Panc1 (cell line): Measurements from ENCODE around the gene GLRX5. TPM values are rescaled to one million over a fixed set of nuclear protein-coding genes. Genes with fewer than 3 reads are reported as not detected.

ENCODE experiments used
- ATAC-seq: fragments of 200-7000 bp; cut with Tn5 transposase; 2 replicates; pipeline ENCODE4 v1.9.1; 2020; ENCODE audit warnings: mild to moderate bottlenecking, moderate library complexity
- BruUV-seq: library from RNA; stranded (reverse); fragments of 400-500 nt; replicated peaks from 2 replicates; lab custom pipeline; 2021; lab: Mats Ljungman, UMichigan
- CTCF ChIA-PET: fragments of 300-600 bp; sonication (Branson Sonifier 250); formaldehyde crosslinking; loops from one replicate; lab custom pipeline; 2022; ENCODE audit warnings: antibody characterized with exemption; lab: Charles Lee
- POLR2A ChIA-PET: fragments of 300-600 bp; sonication (Branson Sonifier 250); formaldehyde crosslinking; loops from one replicate; lab custom pipeline; 2022; ENCODE audit warnings: antibody characterized with exemption; lab: Charles Lee
- DNase-seq: peaks from one replicate; pipeline ENCODE4 v3.0.0-alpha.2; 2010; ENCODE audit warnings: low read depth, low spot score
- H3K27ac ChIP-seq: 2 replicates; pipeline ENCODE4 v1.5.1; 2011; ENCODE audit warnings: mild to moderate bottlenecking, low read length, inconsistent platforms
- H3K27me3 ChIP-seq: fragments of 200-500 bp; sonication (Bioruptor generic); 2 replicates; pipeline ENCODE4 v1.6.0; 2014; ENCODE audit warnings: low read length, inconsistent platforms; ENCODE audit not compliant: control insufficient read depth, insufficient read depth
- H3K36me3 ChIP-seq: fragments of 200-500 bp; sonication (Bioruptor generic); 2 replicates; pipeline ENCODE4 v1.5.1; 2014; ENCODE audit warnings: inconsistent platforms, mild to moderate bottlenecking, low read length, moderate library complexity; ENCODE audit not compliant: control insufficient read depth, insufficient read depth
- H3K4me1 ChIP-seq: 2 replicates; pipeline ENCODE4 v1.5.1; 2011; ENCODE audit warnings: inconsistent platforms, mild to moderate bottlenecking, low read length, moderate library complexity; ENCODE audit not compliant: control insufficient read depth, insufficient read depth
- H3K4me3 ChIP-seq, 2 experiments: 2 replicates each; pipeline ENCODE4 v1.5.1; 2011 to 2012; ENCODE audit warnings: low read depth in 2 of 2, low read length in 2 of 2, mild to moderate bottlenecking in 2 of 2, inconsistent platforms in 1 of 2, moderate library complexity in 1 of 2
- H3K9me3 ChIP-seq: fragments of 200-500 bp; sonication (Bioruptor generic); 2 replicates; pipeline ENCODE4 v1.5.1; 2014; ENCODE audit warnings: low read depth, mild to moderate bottlenecking, inconsistent platforms, low read length, moderate library complexity; ENCODE audit not compliant: control insufficient read depth, insufficient read depth
- CTCF ChIP-seq: fragments of 450-650 bp; IDR thresholded peaks from 2 replicates; pipeline ENCODE4 v1.5.1; 2017; ENCODE audit warnings: mild to moderate bottlenecking
- POLR2AphosphoS5 ChIP-seq: IDR thresholded peaks from 2 replicates; pipeline ENCODE4 v1.6.1; 2012; ENCODE audit warnings: mild to moderate bottlenecking, low read depth, low read length, moderate library complexity
- REST ChIP-seq, 2 experiments: IDR thresholded peaks; 2 replicates each; pipeline ENCODE4 v1.6.1; 2011 to 2012; ENCODE audit warnings: low read depth in 2 of 2, control low read depth in 1 of 2, low read length in 1 of 2, mild to moderate bottlenecking in 1 of 2, moderate library complexity in 1 of 2; ENCODE audit not compliant: insufficient read depth in 1 of 2
- SIN3A ChIP-seq: IDR thresholded peaks from 2 replicates; pipeline ENCODE4 v1.6.1; 2012; ENCODE audit warnings: low read depth, mild to moderate bottlenecking, low read length, moderate library complexity, borderline replicate concordance; ENCODE audit not compliant: insufficient read depth
- TCF7L2 ChIP-seq: IDR thresholded peaks from 2 replicates; pipeline ENCODE4 v1.6.1; 2011; ENCODE audit warnings: mild to moderate bottlenecking, low read depth, low read length, inconsistent platforms
- in situ Hi-C: cut with HindIII; loops from 2 replicates; pipeline ENCODE4 v1.10.0; 2016; ENCODE audit warnings: low sequenced_read_pairs, low pct_unique_long_range_greater_than_20kb
- intact Hi-C: fragments of 100-400 bp; cut with micrococcal nuclease; formaldehyde crosslinking; loops from one replicate; pipeline ENCODE4 v1.10.0; 2022; ENCODE audit not compliant: unreplicated experiment
- total RNA-seq: library from RNA; stranded (reverse); gene quantifications from one replicate; pipeline ENCODE4 v1.2.1, GENCODE V29; 2021; ENCODE audit not compliant: unreplicated experiment

GLRX5 gene
- total RNA-seq, 1 experiment from 2014 or later: 38.6 TPM

- peak overlapping the region; percentile 77 for H3K27ac ChIP-seq
- H3K4me3 ChIP-seq: peak overlapping the region; percentile 87 to 92
- no peak for ATAC-seq
- POLR2A ChIA-PET: no interaction called here
- CTCF ChIA-PET: no interaction called here
- H3K36me3 ChIP-seq: peaks cover 16% of the 10 kb centered on the region
- H3K27me3 ChIP-seq: no peaks in the 10 kb centered on the region
- BruUV-seq: no TSS peak
- intact Hi-C loops (no loop called here), in situ Hi-C loops (no loop called here)
- peaks cover 29% of the 10 kb centered on the region for H3K4me1 ChIP-seq
- no peak for TF ChIP-seq CTCF
- TF ChIP-seq POLR2AphosphoS5: no peak
- H3K9me3 ChIP-seq: no peaks in the 10 kb centered on the region
- no peak for DNase-seq
Observed at GRCh38 chr14:95536036-95536593, 1.3 kb downstream of the GLRX5 start.

GRCh38 chr14:95536671-95537070 lies 1.8 kb downstream of the GLRX5 start:
- POLR2A ChIA-PET: no interaction called here
- H3K4me3 ChIP-seq: peak overlapping the region; percentile 87 to 92

More at GRCh38 chr14:95536671-95537070, 1.8 kb downstream of the GLRX5 start:
- no peak for ATAC-seq
- in situ Hi-C loops (no loop called here), intact Hi-C loops (no loop called here)
- CTCF ChIA-PET: no interaction called here
- Histone ChIP-seq H3K27ac (peak overlapping the region; percentile 77; the same call in 1 of the 2 replicates), H3K9me3 (no peaks in the 10 kb centered on the region), H3K27me3 (no peaks in the 10 kb centered on the region), H3K4me1 (peaks cover 23% of the 10 kb centered on the region), H3K36me3 (peaks cover 15% of the 10 kb centered on the region)
- no peak for DNase-seq
- no peak for TF ChIP-seq POLR2AphosphoS5
- TF ChIP-seq REST (IDR thresholded peaks at IDR 0.05; ENCODE audit: insufficient read depth in 1 of 2, low read depth in 2 of 2, low read length in 1 of 2): no peak
- no peak for TF ChIP-seq CTCF
- no peak for TF ChIP-seq TCF7L2
- TF ChIP-seq SIN3A: no peak
- BruUV-seq: no TSS peak
